KMS-11 (cell line): ENCODE data around the gene IQGAP2.

Experiments used
- H2AFZ ChIP-seq: fragments of 200-600 bp; sonication (generic); 2 replicates; pipeline ENCODE4 v1.6.1; 2016; ENCODE audit warnings: antibody characterized with exemption, mixed run types, low read depth
- H3K27ac ChIP-seq: fragments of 200-600 bp; sonication (generic); 2 replicates; pipeline ENCODE4 v1.6.1; 2016; ENCODE audit warnings: mild to moderate bottlenecking, mixed run types
- H3K27me3 ChIP-seq: fragments of 200-600 bp; sonication (generic); 2 replicates; pipeline ENCODE4 v1.6.1; 2017; ENCODE audit warnings: mild to moderate bottlenecking, low read depth, mixed run types, moderate library complexity; ENCODE audit not compliant: insufficient read depth
- H3K36me3 ChIP-seq: fragments of 200-600 bp; sonication (generic); 2 replicates; pipeline ENCODE4 v1.6.1; 2017; ENCODE audit warnings: mild to moderate bottlenecking, mixed run types; ENCODE audit not compliant: insufficient read depth
- H3K4me1 ChIP-seq: fragments of 200-600 bp; sonication (generic); 2 replicates; pipeline ENCODE4 v1.6.1; 2016; ENCODE audit warnings: mild to moderate bottlenecking, low read depth, mixed run types; ENCODE audit not compliant: poor library complexity, severe bottlenecking
- H3K4me2 ChIP-seq: fragments of 200-600 bp; sonication (generic); 2 replicates; pipeline ENCODE4 v1.7.0; 2016; ENCODE audit warnings: mild to moderate bottlenecking, mixed run types
- H3K4me3 ChIP-seq: fragments of 200-600 bp; sonication (generic); IDR thresholded peaks from 2 replicates; pipeline ENCODE4 v1.6.1; 2017; ENCODE audit warnings: low read depth, low read length, mixed read lengths; ENCODE audit not compliant: insufficient read depth
- H3K79me2 ChIP-seq: fragments of 200-600 bp; sonication (generic); 2 replicates; pipeline ENCODE4 v1.6.1; 2016; ENCODE audit warnings: low read depth, mixed run types; ENCODE audit not compliant: insufficient read depth
- H3K9ac ChIP-seq: fragments of 200-600 bp; sonication (generic); 2 replicates; pipeline ENCODE4 v1.6.1; 2016; ENCODE audit warnings: mild to moderate bottlenecking, mixed run types
- H4K20me1 ChIP-seq: fragments of 200-600 bp; sonication (generic); 2 replicates; pipeline ENCODE4 v1.6.1; 2016; ENCODE audit warnings: mild to moderate bottlenecking, mixed run types; ENCODE audit not compliant: insufficient read depth
- CTCF ChIP-seq: fragments of 200-600 bp; sonication (generic); conservative IDR thresholded peaks from 2 replicates; pipeline ENCODE4 v1.6.1; 2017; ENCODE audit warnings: low read depth, mild to moderate bottlenecking, antibody characterized with exemption, low read length, moderate library complexity, mixed read lengths

Gene IQGAP2

DNA sequence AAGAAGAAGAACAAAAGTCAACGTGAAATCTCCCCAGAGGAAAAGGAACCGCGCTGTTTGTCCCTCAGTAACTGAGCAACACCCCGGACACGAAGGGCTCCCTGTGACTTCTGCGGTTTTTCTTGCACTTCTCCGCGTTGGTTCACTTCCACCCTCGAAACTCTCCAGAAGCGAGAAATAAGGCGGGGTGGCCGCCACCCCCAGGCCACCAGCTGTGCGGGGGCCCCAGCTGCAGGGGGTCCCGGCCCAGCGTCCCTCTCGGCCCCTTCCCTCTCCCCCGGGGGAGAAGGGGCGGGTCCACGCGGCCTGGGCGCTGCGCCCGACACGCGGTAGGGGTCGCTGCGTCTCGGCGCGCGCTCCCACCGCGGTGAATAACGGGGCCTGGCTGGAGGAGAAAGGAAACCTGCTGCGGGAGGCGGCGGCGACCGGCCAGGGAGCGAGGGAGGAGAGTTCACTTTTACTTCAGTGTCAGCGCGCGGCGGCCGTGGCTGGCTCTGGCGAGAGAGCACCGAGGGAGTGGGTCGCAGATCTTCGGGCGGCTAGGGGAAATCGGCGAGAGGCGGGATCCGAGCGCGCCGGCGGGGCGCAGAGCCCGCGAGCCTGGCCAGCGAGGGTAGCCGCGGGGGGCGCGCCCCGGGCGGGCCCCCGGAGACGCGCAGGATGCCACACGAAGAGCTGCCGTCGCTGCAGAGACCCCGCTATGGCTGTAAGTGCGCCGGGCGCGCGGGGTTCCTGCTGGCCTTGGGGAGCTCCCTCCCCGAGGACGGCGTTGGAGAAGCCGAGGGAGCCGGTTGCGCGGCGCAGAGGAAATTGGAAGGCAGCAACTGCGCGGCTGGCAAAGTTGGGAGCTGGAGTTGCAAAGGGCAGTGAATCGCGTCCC, at the start of gene IQGAP2:
Gene IQGAP2 (plus strand): TSS at position 400 of the 880 bp plus-strand sequence. CDS start 261 bp downstream, at position 661.
- Histone ChIP-seq H3K4me1 (peaks cover 44% of the 10 kb centered on the region), H3K27me3 (no peaks in the 10 kb centered on the region), H3K79me2 (peaks cover 48% of the 10 kb centered on the region), H3K9ac (peak within 1 kb of the TSS; percentile 96), H3K4me3 (no peak within 1 kb of the TSS), H4K20me1 (no peaks in the 10 kb centered on the region), H3K4me2 (peak within 1 kb of the TSS; percentile 82), H2AFZ (peak within 1 kb of the TSS; percentile 51), H3K27ac (peak within 1 kb of the TSS; percentile 98), H3K36me3 (no peaks in the 10 kb centered on the region)
- TF ChIP-seq CTCF, result peak; percentile 76

GRCh38 chr5:76356887-76357286, 46.2 kb upstream of the IQGAP2 start:
- Histone ChIP-seq H3K4me2 (no peak overlapping the region), H3K27me3 (no peaks in the 10 kb centered on the region), H3K79me2 (no peaks in the 10 kb centered on the region), H3K4me1 (peaks cover 18% of the 10 kb centered on the region), H4K20me1 (no peaks in the 10 kb centered on the region), H3K9ac (no peak overlapping the region), H3K27ac (no peak overlapping the region), H3K36me3 (no peaks in the 10 kb centered on the region), H3K4me3 (no peak overlapping the region), H2AFZ (no peak overlapping the region)
- TF ChIP-seq CTCF, result no peak

DNA sequence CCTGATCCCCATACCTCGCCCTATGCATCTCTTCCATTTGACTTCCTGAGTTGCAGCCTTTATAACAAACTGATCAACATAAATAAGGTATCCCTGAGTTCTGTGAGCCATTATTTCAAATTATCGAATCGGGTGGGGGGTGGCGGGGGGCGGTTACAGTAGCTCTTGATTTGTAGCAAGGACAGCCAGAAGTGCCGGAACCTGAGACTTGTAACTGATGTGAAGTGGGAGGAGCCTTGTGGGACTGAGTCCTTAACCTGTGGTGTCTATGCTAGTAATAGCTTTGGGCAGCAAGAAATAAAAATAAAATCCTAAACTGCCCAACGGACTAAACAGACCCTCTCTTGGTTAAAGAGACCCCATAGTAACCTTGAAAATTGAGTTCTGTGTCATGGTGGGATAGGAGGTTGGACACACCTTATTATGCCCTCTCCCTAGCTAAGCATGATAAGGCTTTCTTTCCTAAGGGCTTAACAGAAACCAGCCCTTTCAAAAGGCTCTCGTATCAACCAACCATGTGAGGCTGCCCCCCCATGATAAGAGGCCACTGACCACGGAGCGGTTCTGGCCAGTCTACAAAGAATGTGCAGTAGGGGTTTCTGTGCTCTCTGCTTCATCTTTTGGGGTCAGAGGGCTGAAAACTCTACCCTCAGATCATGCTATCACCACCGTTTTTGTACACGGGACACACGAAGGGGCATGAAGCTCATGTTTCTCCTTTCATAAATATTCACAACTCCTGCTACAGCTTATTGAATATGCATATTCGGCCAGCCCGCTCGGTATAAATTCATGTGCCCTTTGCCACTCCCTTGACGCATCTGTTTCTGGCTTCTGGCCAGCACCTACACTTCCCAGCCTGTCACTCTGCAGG, 39.5 kb upstream of the IQGAP2 start:
- no peak overlapping the region for H2AFZ ChIP-seq
- no peak overlapping the region for H3K4me3 ChIP-seq
- no peak overlapping the region for H3K9ac ChIP-seq
- H3K4me2 ChIP-seq, result no peak overlapping the region
- H4K20me1 ChIP-seq, result no peaks in the 10 kb centered on the region
- peaks cover 18% of the 10 kb centered on the region for H3K4me1 ChIP-seq
- H3K27me3 ChIP-seq, result no peaks in the 10 kb centered on the region
- H3K27ac ChIP-seq, result no peak overlapping the region
- TF ChIP-seq CTCF, result no peak
- H3K79me2 ChIP-seq, result no peaks in the 10 kb centered on the region
- H3K36me3 ChIP-seq, result no peaks in the 10 kb centered on the region

DNA sequence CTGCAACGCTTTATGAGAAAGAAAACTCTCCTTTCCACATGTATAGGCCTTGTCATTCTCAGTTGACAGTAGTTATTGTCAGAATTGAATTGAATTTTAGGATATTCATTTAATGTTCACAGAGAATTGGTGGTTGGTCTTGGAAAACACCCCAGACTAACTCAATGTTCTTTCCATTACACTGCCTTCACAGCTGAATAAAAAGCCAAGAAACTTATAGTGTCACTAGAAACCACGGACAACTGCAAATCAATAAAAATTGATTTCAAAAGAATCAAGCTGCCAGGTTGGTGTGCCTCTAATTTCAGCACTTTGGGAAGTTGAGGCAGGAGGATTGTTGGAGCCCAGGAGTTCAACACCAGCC, 38.9 kb upstream of the IQGAP2 start:
- Histone ChIP-seq H3K4me3 (no peak overlapping the region), H3K27me3 (no peaks in the 10 kb centered on the region), H3K79me2 (no peaks in the 10 kb centered on the region), H3K27ac (no peak overlapping the region), H3K9ac (no peak overlapping the region), H4K20me1 (no peaks in the 10 kb centered on the region), H2AFZ (no peak overlapping the region), H3K36me3 (no peaks in the 10 kb centered on the region), H3K4me2 (no peak overlapping the region), H3K4me1 (peaks cover 24% of the 10 kb centered on the region)
- no peak for TF ChIP-seq CTCF
